PC-3 (cell line): ENCODE measurements around the gene EIF6. TPM values are rescaled to one million over a fixed set of nuclear protein-coding genes. Genes with fewer than 3 reads are reported as not detected.

Experiments
- ATAC-seq: fragments of 200-7000 bp; cut with Tn5 transposase; 2 replicates; pipeline ENCODE4 v1.9.1; 2020; ENCODE audit warnings: mild to moderate bottlenecking, moderate library complexity
- BruUV-seq: library from RNA; stranded (reverse); fragments of 400-500 nt; replicated peaks from 2 replicates; lab custom pipeline; 2021; lab: Mats Ljungman, UMichigan
- CTCF ChIA-PET: fragments of 300-600 bp; sonication (Branson Sonifier 250); formaldehyde crosslinking; loops from one replicate; lab custom pipeline; 2022; ENCODE audit warnings: antibody characterized with exemption; lab: Charles Lee
- POLR2A ChIA-PET: fragments of 300-600 bp; sonication (Branson Sonifier 250); formaldehyde crosslinking; loops from one replicate; lab custom pipeline; 2022; ENCODE audit warnings: antibody characterized with exemption; ENCODE audit not compliant: unreplicated experiment; lab: Charles Lee
- DNase-seq: peaks from one replicate; pipeline ENCODE4 v3.0.0-alpha.2; 2015
- H2AFZ ChIP-seq: fragments of 300-600 bp; sonication (generic); 2 replicates; pipeline ENCODE4 v1.6.0; 2016; ENCODE audit warnings: antibody characterized with exemption, low read length
- H3F3A ChIP-seq: fragments of 300-600 bp; sonication (generic); one replicate; pipeline ENCODE4 v1.6.0; 2017; ENCODE audit warnings: antibody characterized with exemption, low read length, control low read depth, mild to moderate bottlenecking; ENCODE audit not compliant: unreplicated experiment
- H3K27ac ChIP-seq: fragments of 300-600 bp; sonication (generic); 2 replicates; pipeline ENCODE4 v1.5.1; 2016; ENCODE audit warnings: mild to moderate bottlenecking, low read length
- H3K27me3 ChIP-seq: fragments of 300-600 bp; sonication (generic); 2 replicates; pipeline ENCODE4 v1.6.1; 2016; ENCODE audit warnings: low read length, mixed read lengths
- H3K36me3 ChIP-seq: fragments of 300-600 bp; sonication (generic); 2 replicates; pipeline ENCODE4 v1.6.1; 2016; ENCODE audit warnings: low read depth, mixed run types, low read length, mixed read lengths
- H3K4me1 ChIP-seq: fragments of 300-600 bp; sonication (generic); 2 replicates; pipeline ENCODE4 v1.5.1; 2016; ENCODE audit warnings: low read length; ENCODE audit not compliant: insufficient read depth
- H3K4me2 ChIP-seq: fragments of 300-600 bp; sonication (generic); 2 replicates; pipeline ENCODE4 v1.6.0; 2016; ENCODE audit warnings: low read length
- H3K4me3 ChIP-seq: fragments of 300-600 bp; sonication (generic); 2 replicates; pipeline ENCODE4 v1.5.1; 2016; ENCODE audit warnings: mild to moderate bottlenecking, low read length, mixed read lengths
- H3K79me2 ChIP-seq: fragments of 300-600 bp; sonication (generic); 2 replicates; pipeline ENCODE4 v1.6.1; 2017; ENCODE audit warnings: low read length, mixed read lengths
- H3K9ac ChIP-seq: fragments of 300-600 bp; sonication (generic); 2 replicates; pipeline ENCODE4 v1.6.0; 2016; ENCODE audit warnings: mild to moderate bottlenecking, low read length
- H3K9me2 ChIP-seq: fragments of 300-600 bp; sonication (generic); replicated peaks from 2 replicates; pipeline ENCODE4 v1.6.1; 2016; ENCODE audit warnings: mixed run types, low read length, mixed read lengths
- H3K9me3 ChIP-seq: fragments of 300-600 bp; sonication (generic); 2 replicates; pipeline ENCODE4 v1.6.1; 2016; ENCODE audit warnings: low read length, mixed read lengths
- H4K20me1 ChIP-seq: fragments of 300-600 bp; sonication (generic); 2 replicates; pipeline ENCODE4 v1.6.1; 2016; ENCODE audit warnings: low read length, mixed read lengths
- CTCF ChIP-seq: fragments of 300-600 bp; sonication (generic); conservative IDR thresholded peaks from 2 replicates; pipeline ENCODE4 v1.5.1; 2017; ENCODE audit warnings: antibody characterized with exemption, low read depth, mild to moderate bottlenecking, low read length
- EZH2 ChIP-seq: fragments of 300-600 bp; sonication (generic); IDR thresholded peaks from one replicate; pipeline ENCODE4 v1.6.1; 2017; ENCODE audit warnings: antibody characterized with exemption, mild to moderate bottlenecking, low read length; ENCODE audit not compliant: unreplicated experiment
- EZH2phosphoT487 ChIP-seq: fragments of 300-600 bp; sonication (generic); IDR thresholded peaks from 2 replicates; pipeline ENCODE4 v1.6.1; 2018; ENCODE audit warnings: mild to moderate bottlenecking, antibody characterized with exemption, low read length, borderline replicate concordance
- intact Hi-C: fragments of 100-400 bp; cut with micrococcal nuclease; formaldehyde crosslinking; loops from 2 replicates; pipeline ENCODE4 v1.9.0; 2023
- total RNA-seq: library from RNA; depleted of rRNA; stranded (reverse); fragments of >200 nt; gene quantifications from 2 replicates; pipeline ENCODE4 v1.2.3, GENCODE V29; 2014

Gene EIF6
- total RNA-seq, 1 experiment from 2014 or later: 292 TPM

GRCh38 chr20:35314816-35315631 lies 30.5 kb upstream of the EIF6 start:
- no peaks in the 10 kb centered on the region for H4K20me1 ChIP-seq
- 0 out of 2 replicates have a peak, but pooled peaks cover 8% of the 10 kb centered on the region for H3K79me2 ChIP-seq
- H3K9me3 ChIP-seq: no peaks in the 10 kb centered on the region
- H3K4me2 ChIP-seq: no peak overlapping the region
- no peak for TF ChIP-seq EZH2
- no peak for TF ChIP-seq EZH2phosphoT487
- no peak for TF ChIP-seq CTCF
- peaks cover 11% of the 10 kb centered on the region for H3F3A ChIP-seq
- peaks cover 80% of the 10 kb centered on the region for H3K4me1 ChIP-seq
- no peaks in the 10 kb centered on the region for H3K27me3 ChIP-seq
- DNase-seq: no peak
- H3K9me2 ChIP-seq: no peaks in the 10 kb centered on the region
- BruUV-seq: no TSS peak
- no peak overlapping the region for H3K4me3 ChIP-seq
- ChIA-PET CTCF (interaction anchor here (0.7 kb wide), 1 partner anchor 19 kb away, joined by 3 read pairs; no protein-coding TSS in a partner anchor), POLR2A (no interaction called here)
- H3K36me3 ChIP-seq: no peaks in the 10 kb centered on the region
- peak overlapping the region; percentile 46 for H3K27ac ChIP-seq
- no peak for ATAC-seq
- 0 out of 2 replicates have a peak overlapping the region, but pooled peaks have one; percentile 11 for H3K9ac ChIP-seq
- H2AFZ ChIP-seq: no peak overlapping the region
- intact Hi-C loops: no loop called here

- peak overlapping the region; percentile 19; the same call in 1 of the 2 replicates for H3K4me3 ChIP-seq
- ATAC-seq (peak; percentile 84), DNase-seq (peak; percentile 98)
- ChIA-PET CTCF (no interaction called here), POLR2A (interaction anchor here (0.6 kb wide), 2 partner anchors 10 to 148 kb away, joined by 3 to 4 read pairs; no protein-coding TSS in a partner anchor)
- H3K27me3 ChIP-seq: no peaks in the 10 kb centered on the region
- no peaks in the 10 kb centered on the region for H4K20me1 ChIP-seq
- TF ChIP-seq CTCF (no peak), EZH2phosphoT487 (no peak), EZH2 (no peak)
- intact Hi-C loops: no loop called here
- H3K9me3 ChIP-seq: no peaks in the 10 kb centered on the region
- H3F3A ChIP-seq: peaks cover 16% of the 10 kb centered on the region
- peak overlapping the region; percentile 91 for H3K27ac ChIP-seq
- BruUV-seq: no TSS peak
- H3K9me2 ChIP-seq: no peaks in the 10 kb centered on the region
- H3K79me2 ChIP-seq: 0 out of 2 replicates have a peak, but pooled peaks cover 2% of the 10 kb centered on the region
- peaks cover 80% of the 10 kb centered on the region for H3K4me1 ChIP-seq
- H3K9ac ChIP-seq: peak overlapping the region; percentile 85
- no peaks in the 10 kb centered on the region for H3K36me3 ChIP-seq
- H3K4me2 ChIP-seq: peak overlapping the region; percentile 51
- H2AFZ ChIP-seq: no peak overlapping the region
Observed at GRCh38 chr20:35312318-35312717, 27.7 kb upstream of the EIF6 start.

- Histone ChIP-seq H3K9ac (peak overlapping the region; percentile 82), H3K4me2 (peak overlapping the region; percentile 35), H3K27ac (peak overlapping the region; percentile 91), H3F3A (peaks cover 19% of the 10 kb centered on the region), H3K9me2 (no peaks in the 10 kb centered on the region), H3K4me3 (peak overlapping the region; percentile 19; the same call in 1 of the 2 replicates), H3K4me1 (peaks cover 82% of the 10 kb centered on the region), H4K20me1 (no peaks in the 10 kb centered on the region), H3K79me2 (no peaks in the 10 kb centered on the region), H3K9me3 (no peaks in the 10 kb centered on the region), H2AFZ (no peak overlapping the region), H3K36me3 (no peaks in the 10 kb centered on the region), H3K27me3 (no peaks in the 10 kb centered on the region)
- DNase-seq (no peak), ATAC-seq (no peak)
- BruUV-seq: TSS peak; percentile 95
- intact Hi-C loops: no loop called here
- ChIA-PET CTCF (no interaction called here), POLR2A (interaction anchor here (0.6 kb wide), 3 partner anchors 10 to 149 kb away, joined by 3 to 4 read pairs (median 3); partner anchors contain the start of gene EIF6)
- no peak for TF ChIP-seq EZH2
- TF ChIP-seq CTCF: no peak
- TF ChIP-seq EZH2phosphoT487: no peak
Observed at GRCh38 chr20:35311822-35312221, 27.2 kb upstream of the EIF6 start.
